Neural cell (in vitro differentiated cells): Measurements from ENCODE around the gene CACNA1C. TPM values are rescaled to one million over a fixed set of nuclear protein-coding genes. Genes with fewer than 3 reads are reported as not detected.

ENCODE experiments used
- H2AFZ ChIP-seq: fragments of 200-600, 300-800 bp; sonication (generic), shearing (Covaris generic); 2 replicates; pipeline ENCODE4 v1.6.0; 2014; ENCODE audit warnings: low read depth, mild to moderate bottlenecking, antibody characterized with exemption, low read length, moderate library complexity
- H3F3A ChIP-seq: fragments of 200-600 bp; shearing (Covaris generic); 2 replicates; pipeline ENCODE4 v1.6.1; 2016; ENCODE audit warnings: mild to moderate bottlenecking, moderate library complexity, mixed read lengths, antibody characterized with exemption, low read length; ENCODE audit not compliant: insufficient read depth, poor library complexity, severe bottlenecking
- H3K27ac ChIP-seq: fragments of 200-600, 300-800 bp; sonication (generic), shearing (Covaris generic); 2 replicates; pipeline ENCODE4 v1.5.1; 2014; ENCODE audit warnings: mild to moderate bottlenecking, low read length, moderate library complexity
- H3K27me3 ChIP-seq: fragments of 300-800, 200-600 bp; sonication (generic), shearing (Covaris generic); 2 replicates; pipeline ENCODE4 v1.6.0; 2014; ENCODE audit warnings: mild to moderate bottlenecking, low read depth, low read length, moderate library complexity; ENCODE audit not compliant: insufficient read depth
- H3K36me3 ChIP-seq: fragments of 300-800, 200-600 bp; sonication (generic), shearing (Covaris generic); 2 replicates; pipeline ENCODE4 v1.5.1; 2014; ENCODE audit warnings: mild to moderate bottlenecking, antibody characterized with exemption, low read length, moderate library complexity; ENCODE audit not compliant: insufficient read depth
- H3K4me2 ChIP-seq: fragments of 300-800, 200-600 bp; sonication (generic), shearing (Covaris generic); 2 replicates; pipeline ENCODE4 v1.6.0; 2014; ENCODE audit warnings: mild to moderate bottlenecking, low read length
- H3K4me3 ChIP-seq: fragments of 300-800, 200-600 bp; sonication (generic), shearing (Covaris generic); 2 replicates; pipeline ENCODE4 v1.5.1; 2014; ENCODE audit warnings: mild to moderate bottlenecking, low read length, moderate library complexity
- H3K79me2 ChIP-seq: fragments of 200-600 bp; shearing (Covaris generic); replicated peaks from 2 replicates; pipeline ENCODE4 v1.6.0; 2014; ENCODE audit warnings: mild to moderate bottlenecking, low read length, moderate library complexity; ENCODE audit not compliant: insufficient read depth
- H3K9ac ChIP-seq: fragments of 300-800, 200-600 bp; sonication (generic), shearing (Covaris generic); 2 replicates; pipeline ENCODE4 v1.6.1; 2016; ENCODE audit warnings: mild to moderate bottlenecking, low read length, mixed read lengths
- H3K9me2 ChIP-seq: fragments of 200-600 bp; shearing (Covaris generic); 2 replicates; pipeline ENCODE4 v1.6.1; 2016; ENCODE audit warnings: mild to moderate bottlenecking, low read length, mixed read lengths; ENCODE audit not compliant: insufficient read depth
- H3K9me3 ChIP-seq: fragments of 200-600, 300-800 bp; sonication (generic), shearing (Covaris generic); 2 replicates; pipeline ENCODE4 v1.6.1; 2016; ENCODE audit warnings: mild to moderate bottlenecking, mixed run types, low read length, moderate library complexity, mixed read lengths
- H4K20me1 ChIP-seq: fragments of 200-600 bp; shearing (Covaris generic); 2 replicates; pipeline ENCODE4 v1.6.1; 2016; ENCODE audit warnings: mild to moderate bottlenecking, mixed run types; ENCODE audit not compliant: insufficient read depth
- EP300 ChIP-seq: fragments of 450-650 bp; conservative IDR thresholded peaks from 2 replicates; pipeline ENCODE4 v1.6.1; 2014; ENCODE audit warnings: antibody characterized with exemption, mild to moderate bottlenecking, moderate library complexity; ENCODE audit not compliant: poor library complexity, severe bottlenecking
- EZH2 ChIP-seq: fragments of 200-600, 300-800 bp; shearing (Covaris generic), sonication (generic); IDR thresholded peaks from 2 replicates; pipeline ENCODE4 v1.6.1; 2014; ENCODE audit warnings: antibody characterized with exemption, low read length, borderline replicate concordance, mild to moderate bottlenecking; ENCODE audit not compliant: insufficient read depth, poor library complexity, severe bottlenecking
- MXI1 ChIP-seq: fragments of 450-650 bp; conservative IDR thresholded peaks from 2 replicates; pipeline ENCODE4 v1.6.1; 2014; ENCODE audit warnings: antibody characterized with exemption, mild to moderate bottlenecking; ENCODE audit not compliant: poor library complexity, severe bottlenecking
- POLR2AphosphoS5 ChIP-seq: IDR thresholded peaks from 2 replicates; pipeline ENCODE4 v1.6.1; 2012
- RAD21 ChIP-seq: fragments of 450-650 bp; conservative IDR thresholded peaks from 2 replicates; pipeline ENCODE4 v1.6.1; 2014; ENCODE audit warnings: antibody characterized with exemption, mild to moderate bottlenecking, moderate library complexity
- REST ChIP-seq: IDR thresholded peaks from 2 replicates; pipeline ENCODE4 v1.6.1; 2012; ENCODE audit warnings: borderline replicate concordance
- SMC3 ChIP-seq: fragments of 450-650 bp; conservative IDR thresholded peaks from 2 replicates; pipeline ENCODE4 v1.6.1; 2014; ENCODE audit warnings: antibody characterized with exemption, mild to moderate bottlenecking, moderate library complexity; ENCODE audit not compliant: poor library complexity
- TAF1 ChIP-seq: IDR thresholded peaks from 2 replicates; pipeline ENCODE4 v1.6.1; 2012; ENCODE audit warnings: low read depth
- polyA plus RNA-seq: library from polyadenylated mRNA; depleted of rRNA; stranded (reverse); fragments of >200 nt; gene quantifications from 2 replicates; pipeline ENCODE4 v1.2.3, GENCODE V29; 2014
- TF ChIP-seq, protein P1 (sequence below): fragments of 450-650 bp; IDR thresholded peaks from 2 replicates; pipeline ENCODE4 v1.5.1; 2014; ENCODE audit warnings: antibody characterized with exemption, mild to moderate bottlenecking, moderate library complexity; ENCODE audit not compliant: poor library complexity, severe bottlenecking

Gene CACNA1C
- polyA plus RNA-seq, 1 donor from 2014 or later: 9.7 TPM

DNA sequence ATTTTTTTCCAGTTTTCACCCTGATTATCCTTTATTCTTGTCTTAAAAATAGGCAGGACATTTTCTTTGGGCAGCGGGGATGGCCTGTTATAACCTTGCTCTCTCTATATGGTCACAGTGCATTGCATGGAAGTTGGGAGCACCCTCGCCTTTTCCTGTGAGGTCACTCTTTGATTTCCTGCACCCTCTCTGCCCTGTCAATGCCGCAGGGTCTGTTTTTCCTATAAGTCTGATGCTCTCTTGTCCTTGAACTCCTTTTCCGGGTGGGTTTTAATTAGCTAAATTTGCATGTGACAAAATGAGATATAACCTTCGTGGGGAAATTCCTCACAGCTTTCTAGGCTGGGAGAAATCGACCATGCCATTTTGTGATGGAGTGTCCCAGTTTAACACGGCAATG lies 194.3 kb downstream of the CACNA1C start:
- no peak for TF ChIP-seq REST
- TF ChIP-seq TAF1: no peak
- no peak for TF ChIP-seq EP300
- no peak for TF ChIP-seq SMC3
- TF ChIP-seq, protein P1, sequence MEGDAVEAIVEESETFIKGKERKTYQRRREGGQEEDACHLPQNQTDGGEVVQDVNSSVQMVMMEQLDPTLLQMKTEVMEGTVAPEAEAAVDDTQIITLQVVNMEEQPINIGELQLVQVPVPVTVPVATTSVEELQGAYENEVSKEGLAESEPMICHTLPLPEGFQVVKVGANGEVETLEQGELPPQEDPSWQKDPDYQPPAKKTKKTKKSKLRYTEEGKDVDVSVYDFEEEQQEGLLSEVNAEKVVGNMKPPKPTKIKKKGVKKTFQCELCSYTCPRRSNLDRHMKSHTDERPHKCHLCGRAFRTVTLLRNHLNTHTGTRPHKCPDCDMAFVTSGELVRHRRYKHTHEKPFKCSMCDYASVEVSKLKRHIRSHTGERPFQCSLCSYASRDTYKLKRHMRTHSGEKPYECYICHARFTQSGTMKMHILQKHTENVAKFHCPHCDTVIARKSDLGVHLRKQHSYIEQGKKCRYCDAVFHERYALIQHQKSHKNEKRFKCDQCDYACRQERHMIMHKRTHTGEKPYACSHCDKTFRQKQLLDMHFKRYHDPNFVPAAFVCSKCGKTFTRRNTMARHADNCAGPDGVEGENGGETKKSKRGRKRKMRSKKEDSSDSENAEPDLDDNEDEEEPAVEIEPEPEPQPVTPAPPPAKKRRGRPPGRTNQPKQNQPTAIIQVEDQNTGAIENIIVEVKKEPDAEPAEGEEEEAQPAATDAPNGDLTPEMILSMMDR: no peak
- no peak for TF ChIP-seq POLR2AphosphoS5
- no peak for TF ChIP-seq RAD21
- no peak for TF ChIP-seq EZH2
- TF ChIP-seq MXI1: no peak
- no peaks in the 10 kb centered on the region for H3K27me3 ChIP-seq

GRCh38 chr12:2247596-2247995 lies 194.8 kb downstream of the CACNA1C start:
- no peaks in the 10 kb centered on the region for H3K9me3 ChIP-seq
- no peaks in the 10 kb centered on the region for H3K27me3 ChIP-seq
- no peaks in the 10 kb centered on the region for H4K20me1 ChIP-seq
- no peaks in the 10 kb centered on the region for H3K79me2 ChIP-seq
- no peak overlapping the region for H3K27ac ChIP-seq
- no peak overlapping the region for H2AFZ ChIP-seq
- H3K4me2 ChIP-seq: no peak overlapping the region
- no peaks in the 10 kb centered on the region for H3K9me2 ChIP-seq
- peaks cover 7% of the 10 kb centered on the region for H3F3A ChIP-seq
- TF ChIP-seq POLR2AphosphoS5 (no peak), MXI1 (no peak), SMC3 (no peak)
- no peaks in the 10 kb centered on the region for H3K36me3 ChIP-seq
- no peak overlapping the region for H3K9ac ChIP-seq
- H3K4me3 ChIP-seq: no peak overlapping the region

More for the DNA sequence above, 194.3 kb downstream of the CACNA1C start:
- H3K36me3 ChIP-seq: no peaks in the 10 kb centered on the region
- no peaks in the 10 kb centered on the region for H3K9me3 ChIP-seq
- no peaks in the 10 kb centered on the region for H3K79me2 ChIP-seq
- no peaks in the 10 kb centered on the region for H4K20me1 ChIP-seq
- no peaks in the 10 kb centered on the region for H3K9me2 ChIP-seq
- no peak overlapping the region for H3K4me3 ChIP-seq
- H2AFZ ChIP-seq: no peak overlapping the region
- no peak overlapping the region for H3K27ac ChIP-seq
- H3K9ac ChIP-seq: no peak overlapping the region
- peaks cover 7% of the 10 kb centered on the region for H3F3A ChIP-seq
- no peak overlapping the region for H3K4me2 ChIP-seq
